ENCODE results near the gene PLTP.

PLTP gene

GRCh38 chr20:45867819-45868176 is 44.2 kb downstream of the PLTP start:
- no peak for DNase-seq

DNA sequence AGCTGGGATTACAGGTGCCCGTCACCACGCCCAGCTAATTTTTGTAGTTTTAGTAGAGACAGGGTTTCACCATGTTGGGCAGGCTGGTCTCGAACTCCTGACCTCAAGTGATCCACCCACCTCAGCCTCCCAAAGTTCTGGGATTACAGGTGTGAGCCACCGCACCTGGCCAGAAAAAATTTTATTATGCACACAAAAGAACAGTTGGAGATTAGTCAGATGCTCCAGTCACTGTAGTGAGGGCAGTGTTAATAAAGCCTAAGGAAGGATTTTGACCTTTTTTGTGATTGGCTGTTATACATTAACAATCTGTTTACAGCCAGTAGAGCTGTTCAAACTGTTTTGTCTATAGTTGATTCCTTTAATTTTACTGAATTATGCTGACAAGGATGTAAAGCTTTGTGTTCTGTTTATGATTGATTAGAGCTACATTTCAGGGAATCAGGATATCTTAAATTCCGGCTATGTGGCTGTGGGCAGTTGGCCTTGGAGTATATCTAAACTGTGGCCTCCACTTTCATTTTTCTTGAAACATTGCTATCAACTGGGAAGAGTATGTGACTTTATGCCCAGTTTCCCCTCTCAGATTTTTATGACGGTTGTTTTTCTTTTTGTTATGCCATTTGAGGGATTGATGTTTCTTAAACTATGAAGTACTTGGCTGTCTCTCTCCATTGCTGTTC is 44.7 kb downstream of the PLTP start:
- no peak for DNase-seq

GRCh38 chr20:45866454-45866853 is 45.5 kb downstream of the PLTP start:
- no peak for DNase-seq

DNA sequence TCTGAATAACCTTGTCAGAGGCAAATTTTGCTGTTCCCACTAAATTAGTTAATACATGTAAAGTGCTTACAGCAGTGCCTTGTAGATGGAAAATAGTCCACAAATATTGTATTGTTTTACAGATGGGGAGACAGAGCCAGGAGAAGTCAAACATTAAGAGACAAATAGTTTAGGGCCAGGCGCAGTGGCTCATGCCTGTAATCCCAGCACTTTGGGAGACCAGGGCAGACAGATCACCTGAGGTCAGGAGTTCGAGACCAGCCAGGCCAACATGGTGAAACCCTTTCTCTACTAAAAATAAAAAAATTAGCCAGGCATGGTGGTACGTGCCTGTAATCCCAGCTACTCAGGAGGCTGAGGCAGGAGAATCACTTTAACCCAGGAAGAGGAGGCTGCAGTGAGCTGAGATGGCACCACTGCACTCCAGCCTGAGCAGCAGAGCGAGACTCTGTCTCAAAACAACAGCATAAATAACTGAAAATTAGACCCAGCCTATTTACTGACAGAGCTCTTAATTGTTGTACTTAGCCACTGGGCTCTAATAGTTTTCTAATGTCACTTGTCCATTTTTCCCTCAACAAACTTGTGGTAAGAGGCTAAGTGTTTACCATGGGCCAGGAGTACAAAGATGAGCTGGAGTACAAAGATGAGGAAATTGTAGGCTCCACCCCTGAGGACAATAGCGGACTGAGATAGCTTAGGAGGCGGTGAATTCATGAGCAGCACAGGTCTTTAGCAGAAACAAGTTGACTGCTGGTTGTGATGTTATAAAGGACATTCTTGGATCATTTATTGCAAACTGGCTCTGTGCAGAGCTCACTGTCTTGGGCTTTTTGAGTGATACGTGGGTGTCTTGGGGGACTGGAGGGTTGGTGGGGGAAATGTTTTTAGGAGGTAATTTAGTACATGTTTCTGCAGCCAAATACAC is 48.1 kb downstream of the PLTP start:
- no peak for DNase-seq

DNA sequence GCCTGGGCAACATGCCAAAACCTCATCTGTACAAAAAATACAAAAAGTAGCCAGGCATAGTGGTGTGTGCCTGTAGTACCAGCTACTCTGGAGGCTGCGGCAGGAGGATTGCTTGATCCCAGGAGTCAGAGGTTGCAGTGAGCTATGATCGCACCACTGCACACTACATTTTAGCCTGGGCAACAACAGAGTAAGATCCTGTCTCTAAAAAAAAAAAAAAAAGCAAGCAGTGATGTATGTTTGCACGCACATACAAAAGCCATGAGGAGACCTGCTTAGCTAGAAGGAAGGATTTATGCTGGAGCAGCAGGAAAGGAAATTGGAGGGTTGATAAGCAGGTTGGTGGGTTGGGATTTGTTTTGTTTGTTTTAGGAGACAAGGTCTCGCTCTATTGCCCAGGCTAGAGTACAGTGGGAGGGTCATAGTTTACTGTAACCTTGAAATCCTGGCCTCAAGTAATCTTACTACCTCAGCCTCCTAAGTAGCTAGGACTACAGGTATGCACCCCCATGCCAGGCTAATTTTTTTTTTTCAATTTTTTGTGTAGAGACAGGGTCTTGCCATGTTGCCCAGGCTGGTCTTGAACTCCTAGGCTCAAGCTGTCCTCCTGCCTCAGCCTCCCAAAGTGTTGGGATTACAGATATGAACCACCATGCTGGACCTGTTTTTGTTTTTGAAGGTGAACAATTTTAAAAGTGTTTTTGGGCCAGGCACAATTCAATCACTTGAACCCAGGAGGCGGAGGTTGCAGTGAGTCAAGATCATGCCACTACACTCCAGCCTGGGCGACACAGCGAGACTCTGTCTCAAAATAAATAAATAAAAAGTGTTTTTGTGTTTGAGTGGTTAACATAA is 50.5 kb downstream of the PLTP start:
- DNase-seq, result no peak

DNA sequence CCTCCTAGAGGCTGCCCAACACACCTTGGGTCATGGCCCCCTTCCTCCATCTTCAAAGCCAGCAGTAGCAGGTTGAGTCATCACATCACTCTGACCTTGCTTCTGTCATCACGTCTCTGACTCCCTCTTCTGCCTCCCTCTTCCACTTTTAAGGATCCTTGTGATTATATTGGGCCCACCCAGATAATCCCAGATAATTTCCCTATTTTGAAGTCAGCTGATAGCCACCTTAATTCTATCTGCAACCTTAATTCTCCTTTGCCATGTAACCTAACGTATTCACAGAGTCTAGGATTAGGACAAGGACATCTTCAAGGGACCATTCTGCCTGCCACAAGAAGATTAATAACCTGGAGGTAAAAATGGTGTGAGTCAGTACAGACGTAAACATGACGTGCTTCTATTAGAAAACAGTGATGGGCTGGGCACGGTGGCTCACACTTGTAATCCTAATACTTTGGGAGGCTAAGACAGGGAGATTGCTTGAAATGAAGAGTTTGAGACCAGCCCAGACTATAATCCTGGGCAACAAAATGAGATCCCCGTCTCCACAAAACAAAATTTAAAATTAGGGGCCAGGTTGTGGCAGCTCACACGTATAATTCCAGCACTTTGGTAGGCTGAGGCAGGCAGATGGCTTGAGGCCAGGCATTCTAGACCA is 51.3 kb downstream of the PLTP start:
- DNase-seq, result no peak

DNA sequence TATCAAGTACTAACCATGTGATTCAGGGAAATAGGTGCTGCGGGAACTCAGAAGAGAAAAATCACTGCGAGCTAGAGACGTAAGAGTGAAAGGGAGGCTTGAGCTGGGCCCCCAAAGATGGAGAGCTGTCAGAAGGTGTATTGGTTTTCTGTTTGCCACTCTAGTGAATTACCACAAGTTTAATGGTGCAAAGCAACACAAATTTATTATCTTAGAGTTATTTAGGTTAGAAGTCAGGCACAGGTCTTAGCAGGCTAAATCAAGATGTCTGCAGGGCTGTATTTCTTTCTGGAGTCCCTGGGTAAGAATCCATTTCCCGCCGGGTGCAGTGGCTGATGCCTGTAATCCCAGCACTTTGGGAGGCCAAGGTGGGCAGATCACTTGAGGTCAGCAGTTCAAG is 52.0 kb downstream of the PLTP start:
- DNase-seq, result no peak

DNA sequence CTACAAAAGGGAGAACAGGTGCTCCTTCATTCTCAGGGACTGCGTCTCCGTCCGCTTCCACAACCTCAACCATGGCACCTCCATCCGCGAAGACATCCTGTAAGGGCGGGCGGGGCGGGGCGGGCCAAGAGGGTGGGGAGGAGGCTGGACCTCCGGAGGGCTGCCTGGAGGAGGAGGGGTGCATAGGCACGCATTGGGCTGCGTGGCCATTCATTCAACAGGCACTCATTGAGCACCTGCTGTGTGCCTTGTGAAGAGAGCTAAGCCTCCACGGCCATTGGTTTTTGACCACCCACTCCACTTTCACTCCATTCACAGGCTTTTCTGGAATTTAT is 54.1 kb downstream of the PLTP start:
- DNase-seq, result no peak

- peak; percentile 98 for DNase-seq
Measured at GRCh38 chr20:45857114-45857881, 54.7 kb downstream of the PLTP start, which contains the start of the genes ACOT8 and ZSWIM3. Gene ACOT8 (minus strand): TSS chr20:45857392. CDS start chr20:45857315, 77 bp downstream. Gene ZSWIM3 (plus strand): TSS chr20:45857614. CDS start chr20:45857826, 212 bp downstream.

- DNase-seq, result no peak
Measured at GRCh38 chr20:45853484-45853883, 58.5 kb downstream of the PLTP start.

DNA sequence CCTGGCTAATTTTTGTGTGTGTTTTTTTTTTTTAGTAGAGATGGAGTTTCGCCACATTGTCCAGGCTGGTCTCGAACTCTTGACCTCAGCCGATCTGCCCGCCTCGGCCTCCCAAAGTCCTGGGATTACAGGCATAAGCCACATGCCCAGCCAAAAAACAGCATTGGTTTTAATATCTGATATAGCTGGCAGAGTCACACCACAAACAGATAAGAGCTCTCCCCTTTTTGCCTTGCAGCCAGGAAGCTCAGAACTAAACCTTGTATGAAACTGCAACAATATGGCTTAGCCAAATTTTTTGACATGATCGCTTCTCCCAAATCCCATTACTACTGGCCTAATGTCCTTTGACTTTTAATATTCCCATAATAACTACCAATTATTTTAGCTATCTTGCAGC is 59.6 kb downstream of the PLTP start:
- DNase-seq, result no peak

- no peak for DNase-seq
Measured at GRCh38 chr20:45851501-45851900, 60.5 kb downstream of the PLTP start.

GRCh38 chr20:45850926-45851325 is 61.0 kb downstream of the PLTP start:
- DNase-seq, result no peak

- DNase-seq, result no peak
Measured at GRCh38 chr20:45850238-45850637, 61.7 kb downstream of the PLTP start.

DNA sequence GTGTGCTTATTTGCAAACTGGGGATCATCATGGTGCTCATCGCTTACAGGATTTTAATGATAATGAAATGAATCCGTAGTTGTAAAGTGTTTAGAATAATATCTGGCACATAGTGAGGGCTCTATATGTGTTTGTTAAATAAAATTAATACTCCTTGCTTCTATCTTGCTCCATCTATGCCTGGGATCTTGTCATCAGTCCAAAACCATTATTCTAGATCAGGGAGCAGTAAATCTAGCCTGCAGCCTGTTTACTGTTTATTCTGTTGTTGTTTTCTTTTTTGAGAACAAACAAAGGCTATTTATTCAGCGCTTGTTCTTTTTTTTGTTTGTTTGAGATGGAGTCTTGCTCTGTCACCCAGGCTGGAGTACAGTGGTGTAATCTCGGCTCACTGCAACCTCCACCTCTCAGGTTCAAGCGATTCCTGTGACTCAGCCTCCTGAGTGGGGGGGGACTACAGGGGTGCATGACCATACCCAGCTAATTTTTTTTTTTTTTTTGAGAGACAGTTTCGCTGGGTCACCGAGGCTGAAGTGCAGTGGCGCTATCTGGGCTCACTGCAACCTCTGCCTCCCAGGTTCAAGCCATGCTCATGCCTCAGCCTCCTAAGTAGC is 62.9 kb downstream of the PLTP start:
- DNase-seq, result no peak
